Esophagus squamous epithelium (tissue), 4 donors: ENCODE results near the gene PEF1.

Experiments
- POLR2A ChIP-seq, 4 donors: fragments of 450-650 bp; IDR thresholded peaks; one replicate each; pipeline ENCODE4 v1.6.1; 2017; ENCODE audit warnings: antibody characterized with exemption in 4 of 4, mild to moderate bottlenecking in 4 of 4, moderate library complexity in 3 of 4
- TF ChIP-seq, protein P1 (sequence below), 6 experiments: fragments of 450-650 bp in 4 of 6; fragments of 200-600 bp in 2 of 6; sonication (generic) in 2 of 6; IDR thresholded peaks; one replicate each; pipeline ENCODE4 v1.5.1; 2016 to 2019; ENCODE audit warnings: antibody characterized with exemption in 6 of 6, mild to moderate bottlenecking in 4 of 6, moderate library complexity in 4 of 6

GRCh38 chr1:31661856-31662255 lies 17.2 kb upstream of the PEF1 start:
- TF ChIP-seq, protein P1, sequence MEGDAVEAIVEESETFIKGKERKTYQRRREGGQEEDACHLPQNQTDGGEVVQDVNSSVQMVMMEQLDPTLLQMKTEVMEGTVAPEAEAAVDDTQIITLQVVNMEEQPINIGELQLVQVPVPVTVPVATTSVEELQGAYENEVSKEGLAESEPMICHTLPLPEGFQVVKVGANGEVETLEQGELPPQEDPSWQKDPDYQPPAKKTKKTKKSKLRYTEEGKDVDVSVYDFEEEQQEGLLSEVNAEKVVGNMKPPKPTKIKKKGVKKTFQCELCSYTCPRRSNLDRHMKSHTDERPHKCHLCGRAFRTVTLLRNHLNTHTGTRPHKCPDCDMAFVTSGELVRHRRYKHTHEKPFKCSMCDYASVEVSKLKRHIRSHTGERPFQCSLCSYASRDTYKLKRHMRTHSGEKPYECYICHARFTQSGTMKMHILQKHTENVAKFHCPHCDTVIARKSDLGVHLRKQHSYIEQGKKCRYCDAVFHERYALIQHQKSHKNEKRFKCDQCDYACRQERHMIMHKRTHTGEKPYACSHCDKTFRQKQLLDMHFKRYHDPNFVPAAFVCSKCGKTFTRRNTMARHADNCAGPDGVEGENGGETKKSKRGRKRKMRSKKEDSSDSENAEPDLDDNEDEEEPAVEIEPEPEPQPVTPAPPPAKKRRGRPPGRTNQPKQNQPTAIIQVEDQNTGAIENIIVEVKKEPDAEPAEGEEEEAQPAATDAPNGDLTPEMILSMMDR (IDR thresholded peaks at IDR 0.05): no peak
- no peak for TF ChIP-seq POLR2A (IDR thresholded peaks at IDR 0.05)
